NCI-H1105 (cell line): ENCODE data around the gene PEDS1.
"Not testable (repeated sequence)": the region's sequence is repeated elsewhere in the genome, so short reads cannot be mapped to it uniquely, and the experiment has no call there.

Experiments used
- DNase-seq: peaks from one replicate; lab custom pipeline; 2025; lab: John Stamatoyannopoulos, UW

PEDS1 gene

DNA sequence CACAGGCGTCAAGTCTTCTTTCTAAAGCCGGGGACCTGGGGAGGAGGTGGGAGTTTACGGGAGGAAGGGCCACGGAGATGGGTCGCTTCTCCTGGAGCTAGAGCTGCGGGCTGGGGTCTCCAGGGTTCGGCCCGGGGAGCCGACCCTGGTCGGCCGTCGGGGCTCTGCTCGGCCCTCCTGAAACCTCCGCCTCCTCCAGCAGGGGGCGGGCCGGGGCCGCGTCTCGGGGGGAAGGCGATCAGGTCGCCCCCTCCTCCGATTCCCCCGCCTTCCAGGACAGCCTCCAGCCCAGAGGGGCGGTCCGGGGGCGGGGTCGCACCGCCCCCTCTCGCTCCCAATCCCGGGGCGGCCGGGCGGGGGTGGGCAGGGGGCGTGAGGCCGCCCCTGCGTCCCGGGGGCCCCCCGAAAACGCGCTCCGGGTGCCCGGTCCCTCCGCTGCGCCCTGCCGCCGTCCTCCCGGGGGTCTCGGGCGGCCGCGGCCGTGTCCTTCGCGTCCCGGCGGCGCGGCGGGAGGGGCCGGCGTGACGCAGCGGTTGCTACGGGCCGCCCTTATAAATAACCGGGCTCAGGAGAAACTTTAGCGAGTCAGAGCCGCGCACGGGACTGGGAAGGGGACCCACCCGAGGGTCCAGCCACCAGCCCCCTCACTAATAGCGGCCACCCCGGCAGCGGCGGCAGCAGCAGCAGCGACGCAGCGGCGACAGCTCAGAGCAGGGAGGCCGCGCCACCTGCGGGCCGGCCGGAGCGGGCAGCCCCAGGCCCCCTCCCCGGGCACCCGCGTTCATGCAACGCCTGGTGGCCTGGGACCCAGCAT lies 36.9 kb upstream of the PEDS1 start, which contains the start of gene CEBPB:
Gene CEBPB, plus strand, starts transcription at position 580 of the 814 bp plus-strand sequence. Its CDS starts 204 bp downstream, at position 784.
- peak; percentile 85 for DNase-seq

DNA sequence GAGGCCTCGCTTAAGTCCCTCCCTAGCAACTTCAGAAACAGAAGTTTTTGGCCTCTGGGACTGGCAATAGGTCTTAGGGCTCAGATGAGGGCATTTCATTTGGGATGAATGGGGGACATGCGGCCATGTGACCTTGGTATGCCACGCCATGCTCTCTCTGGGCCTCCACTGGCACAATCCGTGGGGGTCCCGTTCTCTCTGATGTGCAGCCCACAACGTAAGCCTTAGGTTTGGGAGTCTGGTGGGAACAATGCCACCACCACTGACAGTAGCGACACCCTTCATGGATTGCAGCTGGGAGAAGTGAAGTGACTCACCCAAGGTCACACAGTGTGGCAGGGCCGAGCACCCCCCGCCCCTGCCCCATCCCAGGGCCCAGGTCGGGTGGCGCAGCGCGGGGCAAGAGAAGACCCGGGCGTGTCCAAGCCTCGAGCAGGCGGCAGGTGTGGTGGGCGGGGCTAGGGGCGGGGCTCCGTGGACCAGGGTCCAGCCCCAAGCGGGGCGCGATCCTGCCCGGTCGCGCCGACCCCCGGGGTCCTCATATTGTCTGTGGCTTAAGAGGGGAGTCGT lies 36.2 kb upstream of the PEDS1 start:
- no peak for DNase-seq

DNA sequence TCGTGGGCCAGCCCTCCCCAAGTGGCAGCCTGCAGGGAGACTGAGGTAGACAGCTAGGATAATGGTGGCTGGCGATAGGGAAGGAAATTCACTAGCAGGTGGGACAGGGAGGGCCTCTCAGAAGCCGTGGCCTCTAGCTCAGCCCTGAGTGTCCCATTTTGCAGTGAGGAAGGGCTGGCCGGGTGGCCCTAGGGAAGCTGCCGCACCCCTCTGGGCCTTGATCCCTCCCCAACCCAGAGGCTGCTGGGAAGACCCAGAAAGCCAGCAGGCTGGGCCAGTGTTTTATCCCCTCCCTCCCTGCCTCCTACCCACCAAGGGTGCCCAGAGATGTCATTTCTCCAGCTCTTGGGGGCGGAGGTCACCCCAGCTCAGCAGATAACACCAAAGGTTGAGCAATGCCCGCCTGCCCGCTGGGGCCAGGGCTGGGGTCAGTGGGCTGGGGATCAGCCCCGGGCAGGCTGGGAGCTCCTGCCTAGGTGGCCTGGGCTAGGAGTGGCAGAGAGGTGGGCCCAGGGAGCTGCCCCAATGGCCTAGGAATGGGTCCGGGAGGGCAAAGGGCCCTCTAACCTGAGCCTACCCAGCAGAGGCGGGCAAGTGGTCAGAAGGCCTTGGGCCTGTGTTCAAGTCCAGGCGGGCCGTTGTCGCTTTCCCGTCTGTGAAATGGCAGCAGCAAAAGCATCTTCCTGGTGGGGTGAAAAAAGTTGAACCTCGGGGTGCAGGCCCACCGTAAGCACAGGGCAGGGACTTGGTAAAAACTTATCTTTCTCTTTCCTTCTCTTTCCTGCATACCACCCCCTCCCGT lies 35.6 kb upstream of the PEDS1 start:
- no peak for DNase-seq

DNA sequence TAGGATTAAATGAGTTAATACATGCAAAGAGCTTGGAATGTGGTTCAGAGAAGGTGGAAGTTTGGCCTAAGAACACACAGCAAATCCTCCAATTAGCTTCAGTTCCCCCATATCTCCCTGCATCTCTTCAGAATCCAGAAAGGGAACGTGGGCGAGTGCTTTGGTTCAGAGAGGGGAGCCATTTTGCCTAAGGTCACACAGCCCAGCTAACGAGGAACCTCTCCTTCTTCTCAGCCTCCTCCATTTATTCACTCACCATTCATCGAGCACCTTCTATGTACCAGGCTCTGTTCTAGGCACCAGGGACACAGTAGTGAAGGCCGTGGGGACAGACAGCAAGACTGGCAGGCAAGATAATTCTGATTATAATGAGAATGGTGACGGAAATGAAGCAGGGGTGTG lies 34.8 kb upstream of the PEDS1 start:
- no peak for DNase-seq

DNA sequence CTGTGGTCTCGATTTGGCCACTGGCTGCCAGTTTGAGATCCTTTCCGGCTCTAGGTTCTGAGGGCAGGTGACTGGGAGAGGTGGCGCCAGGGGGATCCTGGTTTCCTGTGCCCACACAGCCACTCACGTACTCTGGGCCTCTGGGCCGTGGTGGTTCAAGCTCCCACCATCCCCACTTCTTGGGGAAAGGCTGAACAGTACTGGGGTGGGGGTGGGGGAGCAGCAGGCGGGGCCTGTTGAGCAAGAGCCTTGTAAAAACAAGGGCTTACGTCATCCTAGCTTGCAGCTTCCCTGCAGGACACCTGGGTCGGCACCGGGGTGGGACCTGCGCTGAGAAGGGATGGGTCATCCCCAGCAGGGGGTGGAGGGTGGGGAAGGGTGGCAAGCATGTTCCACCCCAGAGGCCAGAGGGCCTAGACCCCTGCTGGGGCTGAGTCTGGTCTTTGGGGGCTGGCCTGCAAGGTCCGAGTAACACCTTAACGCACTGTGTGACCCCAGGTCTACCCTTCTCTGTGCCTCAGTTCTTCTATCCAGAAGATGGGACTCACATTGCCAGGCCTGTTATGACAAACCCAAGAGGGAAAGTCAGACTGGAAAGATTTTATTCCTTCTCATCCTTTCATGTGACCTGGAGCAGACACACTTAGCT lies 34.0 kb upstream of the PEDS1 start:
- DNase-seq, result no peak

DNA sequence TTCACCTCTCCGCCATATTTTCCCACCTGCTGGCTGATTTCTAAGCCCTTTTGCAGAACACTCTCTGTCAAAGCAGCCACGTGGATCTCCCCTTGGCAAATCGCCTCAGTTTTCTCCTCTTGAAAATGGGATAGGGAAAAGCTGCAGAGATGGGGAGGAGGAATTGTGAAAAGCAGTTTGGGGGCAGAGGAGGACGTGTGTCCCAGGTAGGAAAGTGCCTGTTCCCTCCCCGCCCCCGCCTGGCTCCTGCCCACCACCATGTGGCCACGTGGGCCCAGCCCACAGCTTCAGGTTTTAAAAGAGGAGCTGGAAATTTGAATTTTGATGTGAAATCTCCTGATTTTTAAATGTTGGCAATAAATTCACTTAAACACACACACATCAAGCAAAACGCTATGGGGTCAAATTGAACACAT lies 33.5 kb upstream of the PEDS1 start:
- DNase-seq, result no peak

DNA sequence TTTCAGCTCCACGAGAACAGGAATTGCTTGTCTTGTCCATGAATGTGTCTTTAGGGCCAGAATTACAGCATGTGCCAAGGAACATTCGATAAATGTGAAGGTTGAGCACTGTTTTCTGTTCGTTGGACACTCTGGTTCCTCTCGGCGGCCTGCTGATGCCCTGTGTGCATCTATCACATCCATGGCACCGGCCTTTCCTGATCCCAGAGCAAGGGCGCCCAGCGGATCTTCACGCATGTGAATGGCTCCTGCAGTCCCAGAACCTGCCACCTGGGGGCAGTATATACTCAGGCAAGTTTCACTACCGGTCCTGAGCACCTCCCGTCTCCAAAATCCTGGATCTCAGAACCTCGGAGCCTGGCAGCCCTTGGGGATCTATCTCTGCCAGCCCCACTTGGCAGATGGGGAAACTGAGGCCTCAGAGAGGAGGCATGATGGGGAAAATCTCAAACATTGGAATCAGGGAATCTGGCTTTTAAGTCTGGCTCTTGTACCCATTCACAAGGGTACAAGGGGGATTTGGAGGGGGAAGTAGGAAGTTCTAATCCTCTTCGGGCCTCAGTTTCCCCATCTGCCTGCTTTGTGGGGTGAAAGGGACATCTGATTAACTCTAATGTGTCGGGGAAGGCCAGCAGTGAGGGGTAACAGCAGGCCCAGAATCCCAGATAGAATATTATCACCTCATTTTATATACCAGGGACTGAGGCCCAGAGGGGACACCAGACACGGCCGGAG lies 32.8 kb upstream of the PEDS1 start:
- DNase-seq, result peak; percentile 81

DNA sequence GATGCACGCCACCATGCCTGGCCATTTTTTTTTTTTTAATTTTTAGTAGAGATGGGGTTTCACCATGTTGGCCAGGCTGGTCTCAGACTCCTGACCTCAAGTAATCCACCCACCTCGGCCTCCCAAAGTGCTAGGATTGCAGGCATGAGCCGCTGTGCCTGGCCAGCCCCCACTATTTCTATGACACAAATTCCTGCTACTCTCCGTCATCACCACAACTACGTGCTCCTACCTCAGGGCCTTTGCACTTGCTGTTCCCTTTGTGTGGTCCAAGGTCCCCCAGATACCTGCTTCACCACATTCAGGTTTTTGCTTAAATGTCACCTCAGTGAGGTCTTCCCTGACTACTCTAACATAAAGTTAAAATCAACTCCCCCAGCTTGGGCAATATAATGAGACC lies 31.9 kb upstream of the PEDS1 start:
- DNase-seq, result no peak

DNA sequence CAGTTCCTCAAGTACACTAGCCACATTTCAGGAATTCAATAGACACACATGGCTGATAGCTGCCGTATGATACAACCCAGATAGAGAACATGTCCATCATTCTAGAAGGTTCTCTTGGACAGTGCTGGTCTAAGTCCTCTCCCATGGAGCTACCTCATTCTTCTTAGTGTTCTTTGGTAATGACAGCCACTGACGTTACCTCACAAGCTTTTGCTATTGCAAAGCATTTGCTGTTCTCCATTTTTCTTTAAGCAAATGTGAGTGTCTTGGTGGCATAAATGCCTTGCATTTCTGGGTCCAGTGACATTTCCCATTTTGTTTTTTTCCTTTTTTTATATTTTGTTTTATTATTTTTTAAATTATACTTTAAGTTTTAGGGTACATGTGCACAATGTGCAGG lies 28.8 kb upstream of the PEDS1 start:
- DNase-seq, result no peak

DNA sequence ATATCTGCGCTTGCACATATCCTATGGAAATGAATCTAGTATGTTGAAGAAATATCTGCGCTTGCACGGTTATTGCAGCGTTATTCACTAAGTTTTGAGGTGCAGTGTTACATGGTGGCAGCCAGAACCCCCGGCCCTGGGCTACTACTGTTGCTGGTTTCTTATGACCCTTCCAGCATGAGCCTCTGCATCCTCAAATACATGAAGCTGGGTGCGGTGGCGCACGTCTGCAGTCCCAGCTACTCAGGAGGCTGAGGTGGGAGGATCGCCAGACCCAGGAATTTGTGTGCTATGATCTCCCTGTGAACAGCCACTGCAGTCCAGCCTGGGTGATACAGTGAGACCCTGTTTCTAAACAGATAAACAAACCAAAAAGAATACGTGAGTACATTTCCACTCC lies 27.8 kb upstream of the PEDS1 start:
- no peak for DNase-seq

DNA sequence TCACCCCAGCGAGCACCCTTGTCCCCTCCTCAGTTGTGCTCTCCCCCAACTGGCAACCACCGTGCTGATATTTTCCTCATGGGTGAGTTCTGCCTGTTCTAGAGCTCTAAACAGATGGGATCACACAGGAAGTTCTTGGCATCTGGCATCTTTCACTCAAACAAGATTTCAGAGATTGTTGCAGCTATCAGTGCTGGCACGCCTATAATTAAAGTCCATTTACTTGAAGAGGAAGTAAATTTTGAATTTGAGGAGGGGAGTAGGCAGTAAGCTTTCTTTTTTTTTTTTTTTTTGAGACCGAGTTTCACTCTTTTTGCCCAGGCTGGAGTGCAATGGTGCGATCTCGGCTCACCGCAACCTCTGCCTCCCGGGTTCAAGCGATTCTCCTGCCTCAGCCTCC lies 25.1 kb upstream of the PEDS1 start:
- not testable (repeated sequence) for DNase-seq

DNA sequence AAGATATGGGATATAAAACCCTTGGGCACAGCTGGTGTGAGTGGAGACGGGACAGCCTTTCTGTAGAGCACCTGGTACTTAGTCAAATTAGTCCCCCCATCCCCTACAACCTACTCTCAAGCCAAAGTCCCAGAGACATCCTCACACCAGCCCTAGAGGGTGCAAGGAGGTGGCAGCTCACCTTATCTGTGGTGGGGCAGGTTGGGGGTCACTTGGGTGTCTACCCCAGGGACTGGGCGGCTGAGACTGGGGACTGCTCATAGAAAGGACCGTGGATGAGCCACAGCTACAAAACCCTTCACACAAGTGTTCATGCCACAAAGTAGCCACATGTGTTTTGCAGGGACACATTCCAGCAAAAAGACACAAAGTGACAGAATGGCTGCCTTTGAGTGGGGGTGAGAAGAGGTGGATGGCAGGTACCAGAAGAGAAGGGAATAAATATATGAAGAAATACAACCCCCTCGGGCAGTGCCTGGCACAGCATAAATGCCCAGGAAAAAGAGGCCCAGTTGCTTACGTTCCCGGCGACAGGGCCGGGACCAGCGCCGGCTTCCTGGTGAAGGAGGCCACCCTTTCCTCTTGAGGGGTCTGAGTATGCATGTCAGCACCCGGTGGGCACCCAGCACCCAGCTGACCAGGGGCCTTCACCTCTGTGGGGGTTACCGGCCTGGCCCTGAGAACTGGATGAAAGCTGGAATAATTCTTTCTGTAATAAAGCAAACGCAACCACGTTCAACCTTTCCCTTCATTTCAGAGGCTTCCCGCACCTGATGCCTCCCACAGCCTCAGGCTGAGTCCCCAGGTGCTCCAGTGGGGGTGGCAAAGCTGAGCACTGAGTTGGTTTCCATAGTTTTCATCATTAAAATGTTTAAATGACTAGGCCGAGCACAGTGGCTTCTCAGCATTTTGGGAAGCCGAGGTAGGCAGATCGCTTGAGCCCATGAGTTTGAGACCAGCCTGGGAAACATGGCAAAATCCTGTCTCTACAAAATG lies 22.7 kb upstream of the PEDS1 start:
- no peak for DNase-seq

DNA sequence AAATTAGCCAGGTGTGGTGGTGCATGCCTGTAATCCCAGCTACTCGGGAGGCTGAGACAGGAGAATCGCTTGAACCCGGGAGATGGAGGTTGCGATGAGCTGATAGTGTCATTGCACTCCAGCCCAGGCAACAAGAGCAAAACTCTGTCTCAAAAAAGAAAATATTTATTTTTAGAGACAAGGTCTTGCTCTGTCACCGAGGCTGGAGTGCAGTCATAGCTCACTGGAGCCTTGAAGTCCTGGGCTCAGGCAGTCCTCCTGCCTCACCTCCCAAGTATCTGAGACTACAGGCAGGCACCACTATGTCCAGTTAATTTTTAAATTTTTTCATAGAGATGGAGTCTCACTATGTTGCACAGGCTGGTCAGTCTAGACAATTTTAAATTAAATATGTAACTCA lies 20.9 kb upstream of the PEDS1 start:
- no peak for DNase-seq

DNA sequence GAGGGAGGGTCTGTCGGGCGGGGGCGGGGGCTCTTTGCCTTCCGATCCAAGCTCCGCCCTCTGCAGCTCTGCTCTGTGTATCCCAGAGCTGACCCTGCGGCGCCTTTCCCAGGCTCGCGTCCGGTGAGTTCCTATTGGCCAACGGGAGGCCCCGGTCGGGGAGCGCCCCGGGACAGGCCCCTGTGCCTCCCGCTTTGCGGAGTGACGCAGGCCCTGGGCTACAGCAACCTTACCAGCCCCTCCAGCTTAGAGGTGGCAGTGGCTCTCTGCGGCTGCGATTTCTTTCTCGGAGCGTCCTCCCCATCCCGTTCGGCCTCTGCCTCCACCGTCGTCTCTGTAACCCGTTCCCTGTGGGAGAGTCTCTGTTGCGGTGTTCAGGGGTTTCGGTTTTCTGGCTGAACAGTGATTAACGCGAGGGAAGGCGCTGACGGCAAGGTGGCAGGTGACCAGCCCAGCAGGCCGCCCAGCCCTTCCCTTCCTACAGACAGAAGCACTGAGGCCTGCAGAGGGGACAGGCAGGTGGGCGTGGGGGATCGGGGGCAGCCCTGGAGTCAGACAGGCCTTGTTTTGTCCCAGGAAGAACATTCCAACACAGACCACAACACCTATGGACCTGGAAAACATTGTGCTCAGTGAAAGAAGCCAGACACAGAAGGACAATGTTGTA lies 19.0 kb upstream of the PEDS1 start:
- no peak for DNase-seq

DNA sequence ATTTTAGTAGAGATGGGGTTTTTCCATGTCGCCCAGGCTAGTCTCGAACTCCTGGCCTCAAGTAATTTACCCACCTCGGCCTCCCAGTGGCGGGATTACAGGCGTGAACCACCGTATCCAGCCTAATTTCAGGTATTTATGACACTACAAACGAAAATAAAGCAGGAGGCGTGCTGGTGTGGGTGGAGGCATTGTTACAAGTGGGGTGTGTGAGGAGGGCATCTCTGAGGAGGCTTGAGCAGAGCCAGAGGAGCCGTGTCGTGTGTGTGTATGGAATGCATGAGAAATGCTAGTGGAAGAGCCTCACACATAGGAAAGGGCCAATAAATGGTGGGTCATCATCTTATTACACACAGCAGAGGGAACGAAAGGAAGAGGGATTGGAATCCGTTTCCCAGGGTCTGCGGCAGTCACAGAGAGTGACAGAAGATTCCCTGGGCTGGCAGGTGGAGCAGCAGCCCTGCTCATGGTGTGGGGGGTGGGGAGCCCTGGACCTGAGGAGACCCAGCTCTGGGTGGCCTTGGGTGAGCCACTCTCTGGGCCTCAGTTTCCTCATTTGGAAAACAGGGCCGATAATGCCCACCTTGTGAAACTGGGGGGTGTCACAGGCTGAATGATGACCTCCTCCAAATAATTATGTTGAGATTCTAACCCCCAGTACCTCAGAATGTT lies 17.2 kb upstream of the PEDS1 start:
- no peak for DNase-seq

DNA sequence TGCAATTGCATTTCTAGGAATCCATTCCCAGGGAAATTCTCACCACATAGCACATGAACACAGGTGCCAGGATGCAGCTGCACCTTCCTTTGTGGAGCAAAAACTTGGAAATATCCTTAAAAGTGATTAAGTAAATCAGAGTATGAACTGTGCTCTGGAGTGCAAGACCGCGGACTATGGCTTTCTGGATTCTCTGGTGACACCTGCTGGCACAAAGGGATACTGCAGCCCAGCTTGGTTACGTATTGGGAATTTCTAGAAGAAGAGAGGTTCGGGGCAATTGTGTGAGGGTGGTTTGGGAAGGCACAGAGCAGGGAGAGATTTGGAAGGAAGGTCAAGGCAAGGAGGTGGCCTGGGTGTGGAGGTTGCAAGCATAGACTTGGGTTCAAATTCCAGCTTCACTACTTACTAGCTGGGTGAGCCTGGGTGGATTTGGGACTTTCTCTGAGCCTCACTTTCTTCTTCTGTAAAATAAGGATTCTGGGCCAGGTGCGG lies 15.9 kb upstream of the PEDS1 start:
- peak; percentile 34 for DNase-seq

DNA sequence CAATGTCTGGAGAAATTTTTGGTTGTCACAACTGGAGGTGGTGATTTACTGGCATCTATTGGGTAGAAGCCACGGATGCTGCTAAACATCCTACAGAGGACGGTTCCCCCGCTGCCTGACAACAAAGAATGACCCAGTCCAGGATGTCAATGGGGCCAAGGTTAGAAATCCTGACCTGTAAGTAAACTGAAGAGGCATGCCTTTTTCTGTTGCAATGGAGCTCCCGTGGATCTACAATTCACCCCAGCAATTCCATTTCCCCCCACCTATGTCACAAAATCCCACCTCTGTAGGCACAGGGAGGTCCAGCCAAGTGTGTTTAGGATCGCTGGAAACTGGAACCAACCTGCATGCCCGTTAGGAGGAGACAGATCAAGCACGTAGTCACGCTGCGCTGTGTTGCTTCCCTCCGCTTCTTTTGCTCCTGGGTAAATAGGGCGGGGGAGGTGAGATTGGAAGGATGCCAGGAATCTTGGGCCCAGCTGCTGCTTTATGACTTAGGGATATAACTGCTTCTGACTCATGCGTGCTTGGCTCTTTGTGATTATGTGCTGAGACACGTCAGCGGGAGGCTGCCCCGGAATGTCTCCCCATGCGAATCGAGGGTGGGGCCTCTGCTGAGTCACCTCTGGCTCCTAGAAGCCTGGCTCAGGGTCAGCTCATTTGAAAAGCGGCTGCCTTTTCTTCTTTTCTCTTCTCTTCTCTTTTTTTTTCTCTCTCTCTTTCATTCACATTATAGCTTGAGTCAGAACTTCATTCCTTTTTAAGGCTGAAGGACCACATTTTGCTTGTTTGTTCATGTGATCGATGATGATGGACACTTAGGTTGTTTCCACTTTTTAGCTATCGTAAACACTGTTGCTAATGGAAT lies 12.4 kb upstream of the PEDS1 start:
- DNase-seq, result peak; percentile 98
